22Rv1 (cell line): ENCODE results near the gene THBS3.
"Not testable (repeated sequence)": the region's sequence is repeated elsewhere in the genome, so short reads cannot be mapped to it uniquely, and the experiment has no call there.

Experiments
- H3K27ac ChIP-seq: fragments of 450-650 bp; 2 replicates; pipeline ENCODE4 v1.5.1; 2017
- CTCF ChIP-seq: fragments of 450-650 bp; IDR thresholded peaks from 2 replicates; pipeline ENCODE4 v1.5.1; 2017; ENCODE audit warnings: mild to moderate bottlenecking
- ZFX ChIP-seq: fragments of 450-650 bp; IDR thresholded peaks from 2 replicates; pipeline ENCODE4 v1.6.1; 2017; ENCODE audit warnings: antibody characterized with exemption, borderline replicate concordance

The THBS3 gene

DNA sequence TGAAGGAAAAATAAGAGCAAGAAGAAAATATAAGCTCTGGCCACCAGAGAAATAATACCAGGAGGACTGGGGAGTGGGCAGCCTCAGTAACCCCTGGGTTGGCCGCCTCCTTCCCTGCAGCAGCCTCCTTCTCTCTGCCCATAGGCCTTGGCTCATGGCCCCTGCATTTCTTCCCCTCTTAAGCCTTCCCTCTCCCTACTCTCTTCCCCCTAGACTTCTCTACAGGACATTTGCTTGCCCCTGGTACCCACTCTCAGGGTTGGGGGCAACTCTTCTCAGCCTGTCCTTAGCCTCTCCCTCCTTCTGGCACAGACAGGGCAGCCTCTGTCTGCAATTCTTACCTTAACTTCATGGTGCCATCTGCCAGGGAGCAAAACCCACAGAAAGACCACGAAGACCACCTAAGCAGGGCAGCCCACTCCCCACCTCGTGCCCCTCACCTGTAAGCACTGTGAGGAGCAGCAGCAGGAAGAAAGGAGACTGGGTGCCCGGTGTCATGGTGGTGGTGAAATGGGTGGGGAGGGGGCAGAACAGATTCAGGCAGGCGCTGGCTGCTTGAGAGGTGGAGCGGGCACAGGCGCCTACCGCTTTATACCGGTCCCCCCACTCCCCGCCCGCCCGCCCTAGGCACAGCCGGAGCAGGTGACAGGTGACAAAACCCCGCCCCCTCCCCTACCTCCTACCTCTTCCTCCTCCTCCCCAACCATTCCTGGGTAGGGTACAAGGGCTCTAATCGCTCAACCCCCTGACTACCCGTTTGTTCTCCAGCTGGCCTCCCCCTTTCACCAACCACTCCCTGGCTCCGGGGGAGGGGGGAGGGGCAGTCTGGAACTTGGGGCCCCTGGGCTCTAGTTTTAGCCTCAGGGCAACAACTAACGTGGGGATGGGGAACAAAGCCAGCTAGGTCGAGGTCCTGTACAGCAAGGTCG lies 15.1 kb downstream of the THBS3 start:
- TF ChIP-seq ZFX (no peak), CTCF (no peak)
- peak overlapping the region; percentile 93 for H3K27ac ChIP-seq

GRCh38 chr1:155191904-155192303 lies 15.8 kb downstream of the THBS3 start:
- H3K27ac ChIP-seq: peak overlapping the region; percentile 93; the same call in 1 of the 2 replicates
- TF ChIP-seq ZFX (no peak), CTCF (no peak)

GRCh38 chr1:155189926-155190325 lies 17.8 kb downstream of the THBS3 start:
- not testable (repeated sequence) for H3K27ac ChIP-seq

- no peak for TF ChIP-seq CTCF
- no peak for TF ChIP-seq ZFX
- no peak overlapping the region for H3K27ac ChIP-seq
Measured at GRCh38 chr1:155188268-155188667, 19.4 kb downstream of the THBS3 start.

DNA sequence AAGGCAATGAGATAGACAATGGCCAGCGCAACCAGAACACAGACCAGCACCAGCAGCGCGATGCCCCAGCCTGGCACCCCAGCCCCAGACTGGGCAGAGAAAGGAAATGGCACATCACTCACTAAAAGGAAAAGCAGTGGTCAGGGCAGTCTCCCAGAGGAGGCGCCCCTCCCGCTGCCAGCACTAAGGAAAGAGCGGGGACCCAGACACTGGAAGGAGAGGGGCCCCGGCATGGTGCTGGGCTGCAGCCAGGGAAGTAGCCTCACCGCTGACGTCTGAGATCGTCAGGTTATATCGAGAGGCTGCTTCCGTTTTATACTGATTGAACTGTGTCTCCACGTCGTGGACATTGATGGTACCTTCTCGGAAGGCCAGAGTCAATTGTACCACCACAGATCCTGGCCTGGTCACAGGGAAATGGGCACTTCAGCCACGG lies 20.2 kb downstream of the THBS3 start:
- no peak for TF ChIP-seq ZFX
- no peak for TF ChIP-seq CTCF
- H3K27ac ChIP-seq: no peak overlapping the region

DNA sequence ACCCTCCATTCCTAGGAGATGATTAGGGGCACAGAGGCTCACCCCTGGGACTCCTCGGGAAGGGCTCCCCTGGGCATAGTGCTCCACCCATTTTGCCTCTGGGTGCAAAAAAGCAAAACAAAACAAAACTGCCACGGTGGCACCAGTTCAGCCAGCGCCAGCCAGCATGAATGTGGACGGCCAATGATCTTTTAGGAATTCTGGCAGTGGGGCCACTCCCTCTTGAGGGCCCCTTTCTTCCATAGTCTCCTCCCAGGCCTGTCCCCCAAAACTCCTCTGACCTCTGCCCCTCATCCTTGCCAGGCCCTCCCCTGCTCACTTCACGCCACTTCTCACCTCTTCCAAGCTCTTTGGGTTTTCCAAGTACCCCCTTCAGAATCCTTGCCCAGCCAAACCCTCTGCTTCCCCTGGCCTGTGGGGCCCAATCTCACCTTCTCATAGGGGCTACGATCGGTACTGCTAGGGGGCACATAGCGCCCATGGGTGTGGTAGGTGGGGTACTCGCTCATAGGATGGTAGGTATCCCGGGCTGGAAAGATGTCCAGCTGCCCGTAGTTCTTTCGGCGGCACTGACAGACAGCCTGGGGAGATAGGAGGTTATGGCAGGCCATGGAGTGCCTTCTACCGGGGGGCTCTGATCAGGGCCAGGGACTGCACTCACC lies 20.8 kb downstream of the THBS3 start:
- TF ChIP-seq ZFX (no peak), CTCF (no peak)
- no peak overlapping the region for H3K27ac ChIP-seq

GRCh38 chr1:155186067-155186793 lies 21.5 kb downstream of the THBS3 start:
- TF ChIP-seq CTCF (no peak), ZFX (no peak)
- no peak overlapping the region for H3K27ac ChIP-seq
